IMR-90 (cell line): ENCODE results near the gene ADPRHL1. TPM values are rescaled to one million over a fixed set of nuclear protein-coding genes. Genes with fewer than 3 reads are reported as not detected.

Source experiments
- ATAC-seq: fragments of 200-7000 bp; cut with Tn5 transposase; 2 replicates; pipeline ENCODE4 v1.9.1; 2020; ENCODE audit warnings: low read depth, mild to moderate bottlenecking, moderate library complexity
- BruUV-seq: library from RNA; stranded (reverse); fragments of 400-500 nt; replicated peaks from 2 replicates; lab custom pipeline; 2021; lab: Mats Ljungman, UMichigan
- CTCF ChIA-PET: fragments of 300-600 bp; formaldehyde crosslinking; extraction: SDS; loops from one replicate; lab custom pipeline; 2021; ENCODE audit warnings: antibody characterized with exemption; lab: Yijun Ruan, JAX
- POLR2A ChIA-PET: fragments of 300-600 bp; sonication (Branson Sonifier 250); formaldehyde crosslinking; loops from one replicate; lab custom pipeline; 2022; ENCODE audit warnings: antibody characterized with exemption; ENCODE audit not compliant: unreplicated experiment; lab: Charles Lee
- DNase-seq: peaks from one replicate; pipeline ENCODE4 v3.0.0; 2013
- H2AFZ ChIP-seq: replicated peaks from 2 replicates; pipeline ENCODE3; 2013; ENCODE audit warnings: low read length, mild to moderate bottlenecking; ENCODE audit not compliant: poor library complexity
- H2AK5ac ChIP-seq: 2 replicates; pipeline ENCODE4 v1.6.1; 2013; ENCODE audit warnings: low read depth, low read length, inconsistent platforms
- H2AK9ac ChIP-seq: replicated peaks from 2 replicates; pipeline ENCODE3; 2013; ENCODE audit warnings: mild to moderate bottlenecking, low read depth, low read length, moderate library complexity; ENCODE audit not compliant: poor library complexity
- H2BK120ac ChIP-seq: 2 replicates; pipeline ENCODE4 v1.6.1; 2013; ENCODE audit warnings: low read depth, low read length, inconsistent platforms
- H2BK15ac ChIP-seq: 3 replicates; pipeline ENCODE4 v1.6.1; 2013; ENCODE audit warnings: low read depth, low read length, inconsistent platforms
- H2BK20ac ChIP-seq: 2 replicates; pipeline ENCODE4 v1.6.1; 2013; ENCODE audit warnings: low read depth, mild to moderate bottlenecking, inconsistent platforms, low read length, moderate library complexity
- H2BK5ac ChIP-seq: 2 replicates; pipeline ENCODE4 v1.6.1; 2013; ENCODE audit warnings: mild to moderate bottlenecking, low read depth, low read length, inconsistent platforms; ENCODE audit not compliant: poor library complexity, severe bottlenecking
- H3K14ac ChIP-seq: replicated peaks from 2 replicates; pipeline ENCODE4 v1.6.1; 2013; ENCODE audit warnings: low read depth, low read length, inconsistent platforms
- H3K18ac ChIP-seq: 2 replicates; pipeline ENCODE4 v1.6.1; 2013; ENCODE audit warnings: low read depth, low read length, control low read depth
- H3K23ac ChIP-seq: 2 replicates; pipeline ENCODE4 v1.6.1; 2013; ENCODE audit warnings: low read depth, low read length, inconsistent platforms
- H3K27ac ChIP-seq: 2 replicates; pipeline ENCODE4 v1.5.1; 2013; ENCODE audit warnings: mild to moderate bottlenecking, control low read depth, low read length; ENCODE audit not compliant: insufficient read depth
- H3K27me3 ChIP-seq: 2 replicates; pipeline ENCODE4 v1.6.1; 2013; ENCODE audit warnings: low read length; ENCODE audit not compliant: control insufficient read depth, insufficient read depth
- H3K36me3 ChIP-seq: 2 replicates; pipeline ENCODE4 v1.6.1; 2013; ENCODE audit warnings: low read length, mixed read lengths; ENCODE audit not compliant: control insufficient read depth, insufficient read depth
- H3K4ac ChIP-seq: 2 replicates; pipeline ENCODE4 v1.6.1; 2013; ENCODE audit warnings: low read depth, low read length, inconsistent platforms
- H3K4me1 ChIP-seq: 2 replicates; pipeline ENCODE4 v1.6.1; 2013; ENCODE audit warnings: low read length, mixed read lengths; ENCODE audit not compliant: control insufficient read depth, insufficient read depth
- H3K4me2 ChIP-seq: 2 replicates; pipeline ENCODE4 v1.6.1; 2013; ENCODE audit warnings: low read depth, mild to moderate bottlenecking, control low read depth, low read length, moderate library complexity
- H3K4me3 ChIP-seq: 2 replicates; pipeline ENCODE4 v1.5.1; 2013; ENCODE audit warnings: low read depth, mild to moderate bottlenecking, control low read depth, low read length, moderate library complexity; ENCODE audit not compliant: insufficient read depth
- H3K56ac ChIP-seq: 2 replicates; pipeline ENCODE4 v1.6.1; 2013; ENCODE audit warnings: low read length, inconsistent platforms; ENCODE audit not compliant: insufficient read depth; ENCODE audit errors: extremely low read depth
- H3K79me1 ChIP-seq, 2 experiments: 2 replicates each; pipeline ENCODE4 v1.6.1; 2013; ENCODE audit warnings: low read length in 2 of 2, inconsistent platforms in 1 of 2, low read depth in 1 of 2
- H3K9ac ChIP-seq: 2 replicates; pipeline ENCODE4 v1.6.1; 2013; ENCODE audit warnings: low read depth, low read length, control low read depth
- H3K9me1 ChIP-seq: 2 replicates; pipeline ENCODE4 v1.6.1; 2013; ENCODE audit warnings: low read length, inconsistent platforms; ENCODE audit not compliant: insufficient read depth
- H3K9me3 ChIP-seq: 2 replicates; pipeline ENCODE4 v1.6.1; 2013; ENCODE audit warnings: low read length; ENCODE audit not compliant: control insufficient read depth, insufficient read depth
- H4K20me1 ChIP-seq: 2 replicates; pipeline ENCODE4 v1.6.1; 2013; ENCODE audit warnings: low read length, inconsistent platforms; ENCODE audit not compliant: insufficient read depth
- H4K5ac ChIP-seq: 2 replicates; pipeline ENCODE4 v1.6.1; 2013; ENCODE audit warnings: mild to moderate bottlenecking, low read depth, low read length, control low read depth
- H4K8ac ChIP-seq, 2 experiments: 2 replicates each; pipeline ENCODE4 v1.6.1; 2013; ENCODE audit warnings: low read depth in 2 of 2, low read length in 2 of 2, control low read depth in 1 of 2, inconsistent platforms in 1 of 2
- H4K91ac ChIP-seq: 2 replicates; pipeline ENCODE4 v1.6.1; 2013; ENCODE audit warnings: low read depth, low read length, inconsistent platforms; ENCODE audit not compliant: insufficient read depth
- SMC3 ChIP-seq: fragments of 150-350 bp; IDR thresholded peaks from 2 replicates; pipeline ENCODE4 v1.6.1; 2016; ENCODE audit warnings: low read depth, mild to moderate bottlenecking, antibody characterized with exemption, low read length, moderate library complexity
- WGBS, 2 experiments: methylation state at CpG; one replicate each; pipeline versions ENCODE4 v1.1.5 to v1.1.7; 2013; ENCODE audit warnings: missing lambda C conversion rate in 2 of 2; ENCODE audit not compliant: insufficient read length in 1 of 2; ENCODE audit errors: extremely low coverage in 2 of 2; 5-methylcytosine and 5-hydroxymethylcytosine counted together
- dilution Hi-C: fragments of 300-500 bp; cut with HindIII; formaldehyde crosslinking; loops from one replicate; pipeline ENCODE4 v1.14.3; 2018; ENCODE audit warnings: low sequenced_read_pairs; ENCODE audit not compliant: unreplicated experiment
- in situ Hi-C: fragments of 300-500 bp; cut with MboI; formaldehyde crosslinking; loops from 3 replicates; pipeline ENCODE4 v1.14.3; 2019; ENCODE audit warnings: low sequenced_read_pairs, inconsistent platforms, mixed read lengths
- intact Hi-C: fragments of 100-400 bp; cut with micrococcal nuclease; formaldehyde crosslinking; loops from 2 replicates; pipeline ENCODE4 v1.10.0; 2022
- polyA plus RNA-seq, 3 experiments: library from polyadenylated mRNA; depleted of rRNA; stranded (reverse); fragments of >200 nt; gene quantifications; 2 replicates each; pipeline ENCODE4 v1.2.3, GENCODE V29; 2012; ENCODE audit warnings: low replicate concordance in 1 of 3
- total RNA-seq: library from RNA; depleted of rRNA; stranded (reverse); fragments of >200 nt; gene quantifications from 2 replicates; pipeline ENCODE4 v1.2.3, GENCODE V29; 2012

ADPRHL1 gene
- total and polyA plus RNA-seq, 2 of the 4 experiments (the other 2 are of a cell fraction): 0.36 to 0.67 TPM

GRCh38 chr13:113415032-113415431, 38.3 kb downstream of the ADPRHL1 start:
- dilution Hi-C loops (no loop called here), in situ Hi-C loops (no loop called here), intact Hi-C loops (no loop called here)
- no peak overlapping the region for H3K23ac ChIP-seq
- H3K9me1 ChIP-seq: peaks cover 8% of the 10 kb centered on the region
- no peak overlapping the region for H2BK15ac ChIP-seq
- no peak overlapping the region for H3K27ac ChIP-seq
- no TSS peak for BruUV-seq
- H3K4me3 ChIP-seq: no peak overlapping the region
- no peak overlapping the region for H2BK120ac ChIP-seq
- no peak overlapping the region for H3K14ac ChIP-seq
- ATAC-seq (no peak), DNase-seq (no peak)
- H3K9me3 ChIP-seq: no peaks in the 10 kb centered on the region
- H2BK20ac ChIP-seq: no peak overlapping the region
- H3K9ac ChIP-seq: no peak overlapping the region
- no peak overlapping the region for H3K56ac ChIP-seq
- CTCF ChIA-PET: no interaction called here
- no peak overlapping the region for H3K18ac ChIP-seq
- no peak overlapping the region for H2BK5ac ChIP-seq
- H3K36me3 ChIP-seq: no peaks in the 10 kb centered on the region
- H2AK5ac ChIP-seq: no peak overlapping the region; the same call in 1 of the 2 replicates
- peaks cover 3% of the 10 kb centered on the region; the same call in 1 of the 2 replicates for H3K27me3 ChIP-seq
- no peak overlapping the region for H3K4me2 ChIP-seq
- WGBS, 2 experiments: 100% methylated on average over 6 of the region's 15 CpGs; no CpG with 5 or more reads in 1 of the 2 experiments
- no peak overlapping the region for H3K4ac ChIP-seq
- no peaks in the 10 kb centered on the region for H3K79me1 ChIP-seq
- peaks cover 21% of the 10 kb centered on the region for H3K4me1 ChIP-seq
- no peak for TF ChIP-seq SMC3
- no peak overlapping the region for H4K5ac ChIP-seq
- H4K91ac ChIP-seq: no peak overlapping the region
- POLR2A ChIA-PET: no interaction called here
- no peak overlapping the region for H2AFZ ChIP-seq
- H4K20me1 ChIP-seq: no peaks in the 10 kb centered on the region
- H4K8ac ChIP-seq: no peak overlapping the region
- no peak overlapping the region for H2AK9ac ChIP-seq
